ENCODE measurements around the gene AVL9. TPM values are rescaled to one million over a fixed set of nuclear protein-coding genes. Genes with fewer than 3 reads are reported as not detected.
"Not testable (repeated sequence)": the region's sequence is repeated elsewhere in the genome, so short reads cannot be mapped to it uniquely, and the experiment has no call there.

AVL9 gene
- total RNA-seq = 10 to 100 TPM; 37.4 to 56.6 TPM

- DNase-seq = peak; percentile 99
- POLR2A ChIA-PET = interaction anchor here (0.6 to 1.0 kb wide), 2 partner anchors 11 to 562 kb away, joined by 8 to 10 read pairs; no protein-coding TSS in a partner anchor
- Mint-ChIP-seq H3K27me3 (no peaks in the 10 kb centered on the region), H3K36me3 (ENCODE audit: low read depth) (peaks cover 25% of the 10 kb centered on the region), H3K27ac (peak within 1 kb of the TSS; percentile 96), H3K4me3 (peak within 1 kb of the TSS; percentile 87), H3K9me3 (ENCODE audit: low read depth) (no peaks in the 10 kb centered on the region), H3K4me1 (peaks cover 36% of the 10 kb centered on the region)
- intact Hi-C loops (cut with DNase I, micrococcal nuclease) = loop anchor here (1.0 to 10.0 kb wide), 10 partner anchors 23 to 1901 kb away; partner anchors contain the start of genes BBS9 (in 2 of the 2), GARS1 (in 2 of the 2), KBTBD2 (in 1 of the 2) and MINDY4 (in 1 of the 2)
- ATAC-seq = peak; percentile 97
- CTCF ChIA-PET = interaction anchor here (0.6 to 1.9 kb wide), 2 partner anchors 21 to 266 kb away, joined by 3 to 7 read pairs; no protein-coding TSS in a partner anchor
Measured at GRCh38 chr7:32495298-32496051, at the start of gene AVL9. TSS of gene AVL9 (plus strand) at chr7:32495489. CDS start at chr7:32495710, 221 bp downstream.

- Mint-ChIP-seq H3K36me3 (ENCODE audit: low read depth) (no peaks in the 10 kb centered on the region), H3K9me3 (ENCODE audit: low read depth) (no peaks in the 10 kb centered on the region), H3K27ac (no peak overlapping the region), H3K27me3 (peaks cover 14% of the 10 kb centered on the region), H3K4me1 (no peaks in the 10 kb centered on the region), H3K4me3 (no peak overlapping the region)
- POLR2A ChIA-PET = no interaction called here
- ATAC-seq = no peak
- no peak for DNase-seq
- CTCF ChIA-PET = no interaction called here
- intact Hi-C loops (cut with DNase I, micrococcal nuclease) = no loop called here
Measured at GRCh38 chr7:32447218-32447617, 48.1 kb upstream of the AVL9 start.

GRCh38 chr7:32453341-32454011 is 41.8 kb upstream of the AVL9 start:
- intact Hi-C loops (cut with DNase I, micrococcal nuclease) = no loop called here
- DNase-seq = no peak

GRCh38 chr7:32458025-32458424 is 37.3 kb upstream of the AVL9 start:
- Mint-ChIP-seq H3K4me3 (no peak overlapping the region), H3K4me1 (no peaks in the 10 kb centered on the region), H3K36me3 (ENCODE audit: low read depth) (no peaks in the 10 kb centered on the region), H3K27me3 (peaks cover 5% of the 10 kb centered on the region), H3K27ac (no peak overlapping the region), H3K9me3 (ENCODE audit: low read depth) (no peaks in the 10 kb centered on the region)
- CTCF ChIA-PET = no interaction called here
- DNase-seq (no peak), ATAC-seq (no peak)
- intact Hi-C loops (cut with DNase I, micrococcal nuclease) = no loop called here
- POLR2A ChIA-PET = no interaction called here

More at GRCh38 chr7:32453341-32454011, 41.8 kb upstream of the AVL9 start:
- no peaks in the 10 kb centered on the region for H3K9me3 Mint-ChIP-seq (ENCODE audit: low read depth)
- CTCF ChIA-PET = no interaction called here
- peaks cover 5% of the 10 kb centered on the region for H3K27me3 Mint-ChIP-seq
- no peaks in the 10 kb centered on the region for H3K36me3 Mint-ChIP-seq (ENCODE audit: low read depth)
- POLR2A ChIA-PET = no interaction called here
- no peak overlapping the region for H3K4me3 Mint-ChIP-seq
- H3K4me1 Mint-ChIP-seq = no peaks in the 10 kb centered on the region
- no peak for ATAC-seq
- H3K27ac Mint-ChIP-seq = no peak overlapping the region

- POLR2A ChIA-PET = no interaction called here
- DNase-seq = no peak
- no peak for ATAC-seq
- CTCF ChIA-PET = no interaction called here
- Mint-ChIP-seq H3K27ac (no peak overlapping the region), H3K4me1 (no peaks in the 10 kb centered on the region), H3K36me3 (ENCODE audit: low read depth) (no peaks in the 10 kb centered on the region), H3K9me3 (ENCODE audit: low read depth) (no peaks in the 10 kb centered on the region), H3K4me3 (no peak overlapping the region), H3K27me3 (no peaks in the 10 kb centered on the region)
- intact Hi-C loops (cut with DNase I, micrococcal nuclease) = no loop called here
Measured at GRCh38 chr7:32459788-32460187, 35.5 kb upstream of the AVL9 start.

GRCh38 chr7:32461484-32461883 is 33.8 kb upstream of the AVL9 start:
- POLR2A ChIA-PET = no interaction called here
- Mint-ChIP-seq H3K4me3 (no peak overlapping the region), H3K27me3 (no peaks in the 10 kb centered on the region), H3K9me3 (ENCODE audit: low read depth) (no peaks in the 10 kb centered on the region), H3K36me3 (ENCODE audit: low read depth) (no peaks in the 10 kb centered on the region), H3K4me1 (no peaks in the 10 kb centered on the region), H3K27ac (no peak overlapping the region)
- DNase-seq (no peak), ATAC-seq (no peak)
- intact Hi-C loops (cut with DNase I, micrococcal nuclease) = no loop called here
- CTCF ChIA-PET = no interaction called here

- H3K27ac Mint-ChIP-seq = no peak overlapping the region
- intact Hi-C loops (cut with DNase I, micrococcal nuclease) = no loop called here
- H3K4me1 Mint-ChIP-seq = no peaks in the 10 kb centered on the region
- H3K27me3 Mint-ChIP-seq = no peaks in the 10 kb centered on the region
- no peaks in the 10 kb centered on the region for H3K36me3 Mint-ChIP-seq (ENCODE audit: low read depth)
- CTCF ChIA-PET = no interaction called here
- no peak for DNase-seq
- H3K9me3 Mint-ChIP-seq (ENCODE audit: low read depth) = no peaks in the 10 kb centered on the region
- H3K4me3 Mint-ChIP-seq = no peak overlapping the region
- POLR2A ChIA-PET = no interaction called here
- ATAC-seq = no peak
Measured at GRCh38 chr7:32462451-32462850, 32.8 kb upstream of the AVL9 start.

GRCh38 chr7:32462977-32463376 is 32.3 kb upstream of the AVL9 start:
- intact Hi-C loops (cut with DNase I, micrococcal nuclease) = no loop called here
- DNase-seq (no peak), ATAC-seq (no peak)
- Mint-ChIP-seq H3K36me3 (ENCODE audit: low read depth) (no peaks in the 10 kb centered on the region), H3K27me3 (no peaks in the 10 kb centered on the region), H3K9me3 (ENCODE audit: low read depth) (no peaks in the 10 kb centered on the region), H3K4me1 (no peaks in the 10 kb centered on the region), H3K4me3 (no peak overlapping the region), H3K27ac (no peak overlapping the region)
- CTCF ChIA-PET = no interaction called here
- POLR2A ChIA-PET = no interaction called here

- CTCF ChIA-PET = interaction anchor here (0.5 kb wide), 1 partner anchor 83 kb away, joined by 3 read pairs; no protein-coding TSS in a partner anchor
- intact Hi-C loops (cut with DNase I, micrococcal nuclease); H3K27me3 Mint-ChIP-seq; H3K4me3 Mint-ChIP-seq; H3K36me3 Mint-ChIP-seq (ENCODE audit: low read depth); ATAC-seq; DNase-seq; H3K27ac Mint-ChIP-seq; H3K4me1 Mint-ChIP-seq; POLR2A ChIA-PET; H3K9me3 Mint-ChIP-seq (ENCODE audit: low read depth): not testable (repeated sequence)
Measured at GRCh38 chr7:32464641-32465416, 30.5 kb upstream of the AVL9 start.

- ATAC-seq; H3K27me3 Mint-ChIP-seq; H3K36me3 Mint-ChIP-seq (ENCODE audit: low read depth); CTCF ChIA-PET; H3K4me3 Mint-ChIP-seq; H3K27ac Mint-ChIP-seq; H3K9me3 Mint-ChIP-seq (ENCODE audit: low read depth); DNase-seq; H3K4me1 Mint-ChIP-seq; POLR2A ChIA-PET; intact Hi-C loops (cut with DNase I, micrococcal nuclease): not testable (repeated sequence)
Measured at GRCh38 chr7:32470004-32470403, 25.3 kb upstream of the AVL9 start.

- CTCF ChIA-PET = no interaction called here
- no peak overlapping the region for H3K27ac Mint-ChIP-seq
- intact Hi-C loops (cut with DNase I, micrococcal nuclease) = no loop called here
Measured at GRCh38 chr7:32470871-32471270, 24.4 kb upstream of the AVL9 start.

More at GRCh38 chr7:32470871-32471270, 24.4 kb upstream of the AVL9 start:
- Mint-ChIP-seq H3K4me1 (no peaks in the 10 kb centered on the region), H3K4me3 (no peak overlapping the region), H3K36me3 (ENCODE audit: low read depth) (no peaks in the 10 kb centered on the region), H3K9me3 (ENCODE audit: low read depth) (no peaks in the 10 kb centered on the region), H3K27me3 (peaks cover 2% of the 10 kb centered on the region)
- POLR2A ChIA-PET = no interaction called here
- no peak for DNase-seq
- no peak for ATAC-seq
